Effector memory CD8-positive, alpha-beta T cell (primary cell): ENCODE data around the gene MYH6.
"Not testable (repeated sequence)": the region's sequence is repeated elsewhere in the genome, so short reads cannot be mapped to it uniquely, and the experiment has no call there.

Source experiments
- ATAC-seq: fragments of 150-1000 bp; cut with Tn5 transposase; replicated peaks from 2 replicates; pipeline ENCODE4 v1.10.0; 2021; ENCODE audit warnings: mild to moderate bottlenecking, moderate library complexity
- DNase-seq, 3 experiments: peaks; one replicate each; pipeline ENCODE4 v3.0.0; 2021
- H3K27ac Mint-ChIP-seq, 2 donors: one replicate each; pipeline ENCODE4 v1.8.0; 2022; ENCODE audit warnings: mild to moderate bottlenecking in 2 of 2, mixed read lengths in 2 of 2, moderate library complexity in 2 of 2
- H3K27me3 Mint-ChIP-seq, 2 donors: one replicate each; pipeline ENCODE4 v1.8.0; 2022; ENCODE audit warnings: mixed read lengths in 2 of 2
- H3K36me3 Mint-ChIP-seq: one replicate; pipeline ENCODE4 v1.8.0; 2022; ENCODE audit warnings: mild to moderate bottlenecking, moderate library complexity, mixed read lengths; ENCODE audit not compliant: insufficient read depth
- H3K4me1 Mint-ChIP-seq, 2 donors: one replicate each; pipeline ENCODE4 v1.8.0; 2022; ENCODE audit warnings: low read depth in 2 of 2, mixed read lengths in 2 of 2
- H3K4me3 Mint-ChIP-seq, 2 donors: one replicate each; pipeline ENCODE4 v1.8.0; 2022; ENCODE audit warnings: mild to moderate bottlenecking in 2 of 2, mixed read lengths in 2 of 2, moderate library complexity in 2 of 2
- H3K9me3 Mint-ChIP-seq, 2 donors: one replicate each; pipeline ENCODE4 v1.8.0; 2022; ENCODE audit warnings: mixed read lengths in 2 of 2
- total RNA-seq, 9 experiments: gene quantifications; one replicate each; lab custom pipeline; 2026; lab: John Stamatoyannopoulos, UW

Gene MYH6
- 0 to 0.11 (median 0) reads per million in 9 experiments for total RNA-seq

DNA sequence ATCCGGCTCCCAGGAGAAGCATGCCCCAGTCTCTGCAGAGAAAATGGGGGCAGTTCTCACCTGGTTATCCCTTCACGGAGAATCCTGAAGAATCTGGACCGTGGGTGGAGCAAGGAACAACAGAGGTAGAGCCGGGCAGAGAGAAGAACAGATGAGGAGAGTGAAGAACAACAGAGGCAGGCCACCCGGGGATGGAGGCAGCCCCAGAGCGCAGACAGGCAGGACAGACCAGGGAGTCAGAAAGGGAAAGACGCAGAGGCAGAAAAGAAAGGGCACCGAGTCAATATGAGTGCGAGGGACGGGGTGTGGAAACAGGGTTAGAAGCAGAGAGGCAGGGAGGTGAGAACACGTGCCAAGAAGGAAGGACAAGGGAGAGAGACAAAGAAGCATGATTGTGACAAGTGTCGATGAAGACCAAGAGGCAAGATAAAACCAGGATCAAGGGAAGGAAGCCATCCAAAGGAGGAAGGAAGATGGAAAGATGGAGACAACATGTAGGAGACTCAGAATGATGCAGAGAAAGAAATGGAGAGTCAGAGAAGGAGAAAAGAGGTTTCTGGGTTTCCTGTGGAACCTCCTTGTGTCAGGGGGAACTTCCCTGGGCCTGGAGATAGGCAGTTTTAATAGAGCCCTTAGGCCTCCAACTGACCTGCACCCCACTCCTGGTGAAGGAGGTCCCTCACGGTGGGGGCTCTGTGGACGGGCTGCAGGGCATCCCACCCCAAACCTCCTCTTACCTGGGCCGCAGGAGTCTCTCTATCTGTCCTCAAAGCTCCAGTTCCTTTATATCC lies at the start of gene MYH6:
Gene MYH6 (minus strand): TSS at position 758 of the 791 bp plus-strand sequence. CDS start 1,050 bp downstream, outside the sequence.
- no peak within 1 kb of the TSS for H3K27ac Mint-ChIP-seq

DNA sequence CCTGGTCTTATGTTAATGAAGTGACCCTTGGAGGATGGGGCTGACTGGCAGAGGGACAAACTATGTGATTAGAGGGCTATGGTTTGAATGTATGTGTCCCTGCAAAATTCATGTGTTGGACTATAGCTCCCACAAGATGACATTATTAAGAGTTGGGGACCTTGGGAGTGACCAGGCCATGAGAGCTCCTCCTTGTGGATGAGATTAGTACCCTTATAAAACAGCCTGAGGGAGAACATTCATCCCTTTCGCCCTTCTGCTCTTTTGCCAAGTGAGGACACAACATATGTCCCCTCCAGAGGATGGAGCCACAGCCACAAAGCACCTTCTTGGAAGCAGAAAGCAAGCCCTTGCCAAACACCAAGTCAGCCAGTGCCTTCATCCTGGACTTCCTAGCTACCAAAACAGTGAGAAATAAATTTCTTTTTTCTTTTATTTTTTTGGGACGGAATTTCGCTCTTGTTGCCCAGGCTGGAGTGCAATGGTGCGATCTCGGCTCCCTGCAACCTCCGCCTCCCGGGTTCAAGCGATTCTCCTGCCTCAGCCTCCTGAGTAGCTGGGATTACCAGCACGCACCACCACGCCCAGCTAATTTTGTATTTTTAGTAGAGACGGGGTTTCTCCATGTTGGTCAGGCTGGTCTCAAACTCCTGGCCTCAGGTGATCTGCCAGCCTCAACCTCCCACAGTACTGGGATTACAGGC lies 49.0 kb upstream of the MYH6 start:
- not testable (repeated sequence) for H3K4me1 Mint-ChIP-seq

More for the DNA sequence above, at the start of gene MYH6:
- no peak for DNase-seq
- no peaks in the 10 kb centered on the region for H3K9me3 Mint-ChIP-seq
- no peak for ATAC-seq
- peaks cover 39 to 84% of the 10 kb centered on the region in 2 donors for H3K27me3 Mint-ChIP-seq
- no peaks in the 10 kb centered on the region for H3K36me3 Mint-ChIP-seq
- no peak within 1 kb of the TSS for H3K4me3 Mint-ChIP-seq
- H3K4me1 Mint-ChIP-seq = no peaks in the 10 kb centered on the region

DNA sequence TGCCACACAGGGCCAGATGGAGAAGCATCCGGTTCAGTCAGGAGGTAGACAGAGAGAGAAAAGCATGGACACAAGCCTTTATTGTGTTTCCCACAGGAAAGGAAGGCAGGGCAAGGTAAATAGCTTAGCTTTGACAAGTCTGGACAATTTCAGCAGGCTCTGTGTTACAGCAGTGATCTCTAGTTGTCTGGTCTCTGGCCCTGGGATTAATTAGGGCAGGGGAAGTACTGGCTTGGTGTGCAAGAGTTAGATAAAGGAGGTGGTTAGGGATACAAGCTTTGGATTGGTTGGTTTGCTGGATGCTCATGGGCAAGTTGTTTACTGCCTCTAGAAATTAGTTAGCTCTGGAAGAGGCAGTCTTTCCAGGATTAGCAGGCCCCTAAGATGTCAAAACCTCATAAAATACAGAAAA lies 46.4 kb upstream of the MYH6 start:
- Mint-ChIP-seq H3K4me1 (no peaks in the 10 kb centered on the region), H3K9me3 (no peaks in the 10 kb centered on the region), H3K4me3 (no peak overlapping the region), H3K27me3 (peaks cover 61 to 67% of the 10 kb centered on the region in 2 donors), H3K36me3 (peaks cover 3% of the 10 kb centered on the region), H3K27ac (no peak overlapping the region)
- DNase-seq (no peak), ATAC-seq (no peak)

More for the DNA sequence above, 49.0 kb upstream of the MYH6 start:
- not testable (repeated sequence) for ATAC-seq, H3K27ac Mint-ChIP-seq, DNase-seq, H3K36me3 Mint-ChIP-seq, H3K4me3 Mint-ChIP-seq, H3K9me3 Mint-ChIP-seq
- peaks cover 62 to 66% of the 10 kb centered on the region in 2 donors for H3K27me3 Mint-ChIP-seq

DNA sequence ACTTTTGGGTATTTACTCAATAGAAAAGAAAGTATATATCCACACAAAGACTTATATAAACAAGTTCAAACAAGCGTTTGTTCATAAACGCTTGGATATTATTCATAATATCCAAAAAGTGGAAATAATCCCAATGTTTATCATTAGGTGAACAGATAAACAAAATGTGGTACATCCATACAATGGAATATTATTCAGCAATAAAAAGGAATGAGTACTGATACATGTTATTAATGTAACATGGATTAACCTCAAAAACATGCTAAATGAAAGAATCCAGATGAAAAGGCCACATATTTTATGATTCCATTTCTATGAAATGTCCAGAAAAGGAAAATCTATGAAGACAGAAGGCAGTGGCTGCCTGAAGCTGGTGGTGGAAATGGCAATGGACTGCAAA lies 44.2 kb upstream of the MYH6 start:
- no peak overlapping the region for H3K4me3 Mint-ChIP-seq

DNA sequence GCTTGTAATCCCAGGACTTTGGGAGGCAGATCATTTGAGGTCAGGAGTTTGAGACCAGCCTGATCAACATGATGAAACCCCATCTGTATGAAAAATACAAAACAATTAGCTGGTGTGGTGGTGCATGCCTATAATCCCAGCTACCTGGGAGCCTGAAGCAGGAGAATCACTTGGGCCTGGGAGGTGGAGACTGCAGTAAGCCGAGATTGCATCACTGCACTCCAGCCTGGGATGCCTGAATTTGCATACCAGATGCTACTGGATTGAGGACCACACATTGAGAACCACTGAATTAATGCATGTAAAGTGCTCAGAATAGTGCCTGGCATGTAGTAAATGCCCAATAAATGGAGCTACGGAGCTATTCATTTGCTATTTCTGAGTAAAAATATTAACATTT lies 42.3 kb upstream of the MYH6 start:
- DNase-seq (no peak), ATAC-seq (no peak)
- Mint-ChIP-seq H3K4me3 (no peak overlapping the region), H3K9me3 (no peaks in the 10 kb centered on the region), H3K27me3 (peaks cover 45% of the 10 kb centered on the region in 2 donors), H3K36me3 (peaks cover 3% of the 10 kb centered on the region), H3K4me1 (no peaks in the 10 kb centered on the region), H3K27ac (no peak overlapping the region)

More for the DNA sequence above, 44.2 kb upstream of the MYH6 start:
- DNase-seq (no peak), ATAC-seq (no peak)
- no peak overlapping the region for H3K27ac Mint-ChIP-seq
- peaks cover 59 to 60% of the 10 kb centered on the region in 2 donors for H3K27me3 Mint-ChIP-seq
- H3K36me3 Mint-ChIP-seq = peaks cover 3% of the 10 kb centered on the region
- no peaks in the 10 kb centered on the region for H3K4me1 Mint-ChIP-seq
- no peaks in the 10 kb centered on the region for H3K9me3 Mint-ChIP-seq

DNA sequence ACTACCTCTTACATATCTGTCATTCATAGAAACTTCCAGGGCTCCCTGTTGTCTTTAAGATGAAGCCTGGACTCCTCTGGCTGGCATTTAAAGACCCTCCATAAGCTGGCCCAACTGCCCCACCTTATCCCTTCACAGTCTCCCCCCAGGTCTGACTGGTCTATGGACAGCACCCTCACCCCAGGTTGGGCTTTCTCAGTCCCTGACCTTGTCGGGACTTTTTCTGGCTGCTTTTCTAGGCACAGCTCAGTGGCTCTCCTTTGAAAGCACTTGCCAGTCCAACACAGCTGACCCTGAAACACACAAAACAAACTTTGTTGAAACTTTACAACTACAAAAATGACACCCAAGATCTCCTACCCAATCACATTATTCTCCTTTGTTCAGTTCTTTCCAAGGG lies 41.2 kb upstream of the MYH6 start:
- H3K27ac Mint-ChIP-seq = no peak overlapping the region

DNA sequence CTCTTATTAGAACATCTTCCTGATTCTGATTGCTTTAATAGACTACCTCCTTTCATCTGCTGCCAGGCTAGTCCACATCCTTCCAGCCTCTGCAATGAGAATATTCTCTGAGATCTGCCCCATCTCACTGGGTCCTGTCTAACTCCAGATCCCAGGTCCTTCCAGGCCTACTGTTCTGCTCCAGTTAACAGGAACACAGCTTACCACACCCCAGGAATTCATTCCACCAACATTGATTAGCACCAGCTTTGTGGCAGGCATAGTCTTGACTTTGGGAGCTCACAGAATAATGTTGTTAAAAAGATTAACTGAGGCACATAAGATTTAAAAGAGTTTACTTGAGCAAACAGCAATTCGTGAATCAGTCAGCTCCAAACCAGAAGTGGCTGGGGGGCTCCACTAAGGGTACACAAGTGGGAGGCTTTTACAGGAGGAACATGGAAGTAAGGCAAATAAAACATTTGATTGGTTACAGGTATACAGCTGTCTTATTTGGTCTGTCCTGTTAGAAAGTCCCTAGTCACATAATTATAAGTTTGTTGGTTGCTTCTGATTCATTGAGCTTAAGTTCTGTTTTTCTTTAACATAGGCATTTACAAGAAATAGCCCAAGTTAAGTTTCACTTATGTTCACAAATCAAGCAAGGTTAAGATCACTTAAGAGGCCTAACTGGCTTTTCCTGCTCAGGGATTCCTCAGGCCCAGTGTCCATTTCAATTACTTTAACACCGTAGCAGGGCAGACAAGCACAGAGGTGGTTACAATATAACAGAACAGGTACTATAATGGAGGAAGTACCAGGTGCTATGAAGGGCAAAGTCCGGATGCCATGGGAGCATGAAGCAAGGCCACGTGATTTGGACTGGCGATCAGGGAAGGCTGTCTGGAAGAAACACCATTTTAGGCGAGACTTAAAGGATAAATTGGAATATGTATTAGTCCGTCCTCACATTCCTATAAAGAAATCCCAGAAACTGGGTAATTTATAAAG lies 39.6 kb upstream of the MYH6 start:
- no peaks in the 10 kb centered on the region for H3K4me1 Mint-ChIP-seq
- ATAC-seq (no peak), DNase-seq (no peak)
- H3K36me3 Mint-ChIP-seq = peaks cover 6% of the 10 kb centered on the region
- H3K9me3 Mint-ChIP-seq = no peaks in the 10 kb centered on the region
- peaks cover 26 to 33% of the 10 kb centered on the region in 2 donors for H3K27me3 Mint-ChIP-seq
- H3K4me3 Mint-ChIP-seq = no peak overlapping the region
- H3K27ac Mint-ChIP-seq = no peak overlapping the region

More for the DNA sequence above, 41.2 kb upstream of the MYH6 start:
- Mint-ChIP-seq H3K36me3 (peaks cover 3% of the 10 kb centered on the region), H3K4me3 (no peak overlapping the region), H3K4me1 (no peaks in the 10 kb centered on the region), H3K27me3 (peaks cover 34 to 36% of the 10 kb centered on the region in 2 donors), H3K9me3 (no peaks in the 10 kb centered on the region)
- ATAC-seq (no peak), DNase-seq (no peak)

DNA sequence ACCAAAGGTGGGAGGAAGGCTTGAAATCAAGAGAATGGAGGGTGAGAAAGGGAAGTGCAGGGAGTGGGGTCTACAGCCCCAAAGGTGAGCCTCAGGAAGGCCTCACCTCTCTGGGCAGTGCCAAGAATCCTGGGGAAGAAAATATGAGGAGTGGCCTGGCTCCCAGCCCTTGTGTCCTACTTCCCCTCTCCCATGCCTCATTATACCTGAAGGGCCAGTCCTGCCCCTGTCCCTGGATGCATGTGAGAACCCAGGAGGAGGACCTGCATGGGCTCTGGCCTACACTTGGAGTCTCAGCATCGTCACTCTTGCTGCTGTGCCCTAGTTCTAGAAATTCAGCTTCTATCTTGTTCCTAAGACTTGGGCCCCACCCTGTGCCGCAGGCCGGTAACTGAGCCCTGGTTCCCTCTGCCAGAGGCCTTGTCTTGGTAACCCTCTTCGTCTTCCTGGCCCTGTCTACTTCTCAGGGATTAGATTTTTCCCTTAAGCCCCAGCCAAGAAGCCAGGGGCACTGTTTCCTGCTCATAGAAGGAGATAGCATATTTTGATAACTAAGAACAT lies 38.3 kb upstream of the MYH6 start:
- H3K27ac Mint-ChIP-seq = no peak overlapping the region
- no peak overlapping the region for H3K4me3 Mint-ChIP-seq
- H3K36me3 Mint-ChIP-seq = peaks cover 6% of the 10 kb centered on the region
- no peaks in the 10 kb centered on the region for H3K4me1 Mint-ChIP-seq
- DNase-seq (no peak), ATAC-seq (no peak)
- H3K9me3 Mint-ChIP-seq = no peaks in the 10 kb centered on the region
- H3K27me3 Mint-ChIP-seq = peaks cover 32 to 42% of the 10 kb centered on the region in 2 donors

DNA sequence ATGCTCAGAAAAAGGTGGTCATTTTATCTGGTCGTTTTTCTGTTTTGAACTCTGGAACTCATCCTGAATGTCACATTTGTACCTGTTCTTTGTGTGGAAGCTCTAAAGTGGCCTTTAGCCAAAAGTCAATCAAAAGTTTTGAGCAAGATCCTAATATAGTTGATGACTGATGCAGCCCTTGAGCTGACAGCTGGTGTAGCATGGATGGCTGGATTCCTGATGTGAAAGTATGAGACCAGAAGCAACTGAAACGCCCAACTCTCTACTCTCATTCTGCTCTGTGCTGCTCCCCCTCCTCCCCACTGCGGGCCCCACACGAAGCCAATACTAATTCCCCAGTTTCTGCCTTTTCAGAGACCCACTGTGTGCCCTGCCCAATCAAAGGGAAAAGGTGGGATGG lies 37.7 kb upstream of the MYH6 start:
- DNase-seq (no peak), ATAC-seq (no peak)
- Mint-ChIP-seq H3K4me3 (no peak overlapping the region), H3K4me1 (no peaks in the 10 kb centered on the region), H3K27me3 (peaks cover 32 to 42% of the 10 kb centered on the region in 2 donors), H3K36me3 (peaks cover 6% of the 10 kb centered on the region), H3K9me3 (no peaks in the 10 kb centered on the region), H3K27ac (no peak overlapping the region)

DNA sequence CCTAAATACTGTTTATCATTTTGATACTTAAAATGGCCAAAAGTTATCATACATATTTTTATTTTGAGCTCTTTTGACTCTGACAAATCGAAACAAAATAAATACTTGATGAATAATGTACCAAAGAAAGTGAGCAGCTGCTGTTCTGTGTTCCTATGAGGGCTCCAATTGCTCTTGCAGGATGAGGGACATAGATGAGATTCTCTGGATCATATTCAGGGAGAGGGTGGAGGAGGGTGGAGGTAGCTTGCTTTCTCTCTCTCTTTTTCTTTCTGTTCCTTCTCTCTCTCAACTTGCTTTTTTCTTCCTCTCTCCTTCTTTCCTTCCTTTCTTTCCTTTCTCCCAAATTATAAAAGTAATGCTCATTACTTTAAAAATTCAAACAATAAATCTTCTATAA lies 36.2 kb upstream of the MYH6 start:
- Mint-ChIP-seq H3K4me1 (no peaks in the 10 kb centered on the region), H3K4me3 (no peak overlapping the region), H3K9me3 (no peaks in the 10 kb centered on the region), H3K27ac (no peak overlapping the region), H3K27me3 (peaks cover 31 to 42% of the 10 kb centered on the region in 2 donors), H3K36me3 (peaks cover 3% of the 10 kb centered on the region)
- ATAC-seq (no peak), DNase-seq (no peak)

DNA sequence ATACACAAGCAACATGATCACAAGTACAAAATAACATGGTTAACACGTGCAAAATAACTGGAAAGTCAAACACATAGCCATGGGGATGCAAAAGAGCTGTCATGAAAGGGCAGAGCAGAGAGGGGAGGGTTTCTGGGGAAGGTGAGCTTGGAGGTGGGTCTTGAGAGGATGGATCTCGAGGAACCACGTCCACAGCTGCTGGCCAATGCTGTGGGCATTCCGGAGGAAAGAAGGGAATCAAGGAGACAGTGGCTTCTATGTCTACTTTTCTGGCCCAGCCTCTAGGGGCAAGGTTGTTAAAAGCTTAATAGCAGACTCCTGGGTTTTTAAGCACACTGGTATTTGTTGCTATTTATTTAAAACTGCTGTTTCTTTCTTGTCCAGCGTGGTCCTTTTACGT lies 35.8 kb upstream of the MYH6 start:
- Mint-ChIP-seq H3K36me3 (peaks cover 3% of the 10 kb centered on the region), H3K9me3 (no peaks in the 10 kb centered on the region), H3K4me1 (no peaks in the 10 kb centered on the region), H3K27me3 (peaks cover 26 to 39% of the 10 kb centered on the region in 2 donors), H3K27ac (no peak overlapping the region), H3K4me3 (no peak overlapping the region)
- ATAC-seq = no peak
- no peak for DNase-seq

DNA sequence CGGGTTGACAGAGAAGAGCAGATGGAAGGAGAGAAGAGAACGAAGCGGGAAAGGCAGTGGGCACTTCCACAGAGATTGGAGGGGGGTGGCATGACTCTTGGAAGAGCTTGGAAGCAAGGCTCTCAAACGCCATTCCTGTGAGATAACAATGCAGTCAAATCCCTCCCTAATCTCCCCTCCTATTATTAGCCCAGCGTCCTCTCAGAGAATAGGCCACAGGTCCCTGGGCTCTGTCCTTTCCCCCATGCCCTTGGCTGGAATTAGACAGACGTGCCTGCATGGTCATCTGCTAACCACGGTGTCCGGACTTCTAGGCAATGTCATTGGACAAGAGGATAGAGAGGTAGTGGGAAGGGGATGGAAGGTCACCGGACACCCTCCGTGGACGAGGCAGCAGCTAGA lies 35.3 kb upstream of the MYH6 start:
- DNase-seq (no peak), ATAC-seq (no peak)
- H3K9me3 Mint-ChIP-seq = no peaks in the 10 kb centered on the region
- peaks cover 22 to 39% of the 10 kb centered on the region in 2 donors for H3K27me3 Mint-ChIP-seq
- H3K4me1 Mint-ChIP-seq = no peaks in the 10 kb centered on the region
- no peak overlapping the region for H3K27ac Mint-ChIP-seq
- H3K4me3 Mint-ChIP-seq = no peak overlapping the region
- peaks cover 3% of the 10 kb centered on the region for H3K36me3 Mint-ChIP-seq
